Measurements from ENCODE around the gene JAM3. TPM values are rescaled to one million over a fixed set of nuclear protein-coding genes. Genes with fewer than 3 reads are reported as not detected.
A peak's percentile ranks its signal among the peaks of the same experiment; 100 is the strongest.

JAM3 gene
- total RNA-seq, 1 experiment from 2014 or later = 36.5 TPM

GRCh38 chr11:134045799-134046635, 22.9 kb upstream of the JAM3 start:
- peaks cover 32% of the 10 kb centered on the region in 2 experiments for H3K4me1 Mint-ChIP-seq
- DNase-seq = peak; percentile 72
- no peak overlapping the region for H2BK20ac ChIP-seq (ENCODE audit: low read depth, low read length, poor library complexity, severe bottlenecking)
- H3K9me3 ChIP-seq (ENCODE audit: control insufficient read depth, low read depth, low read length) = no peaks in the 10 kb centered on the region
- H3K27me3 Mint-ChIP-seq (ENCODE audit: low read depth) = peaks cover 20% of the 10 kb centered on the region
- H3K36me3 Mint-ChIP-seq (ENCODE audit: insufficient read depth in 1 of 3, low read depth in 3 of 3) = no peaks in the 10 kb centered on the region
- no peaks in the 10 kb centered on the region for H3K27me3 ChIP-seq (ENCODE audit: insufficient read depth, low read length)
- no peaks in the 10 kb centered on the region for H3K9me3 Mint-ChIP-seq
- H3K4me3 Mint-ChIP-seq = peak overlapping the region in 1 of 2 experiments; percentile 22; a peak in 2 of 5 replicates
- no peaks in the 10 kb centered on the region for H3K79me2 ChIP-seq (ENCODE audit: insufficient read depth, low read length)
- no peak overlapping the region for H2BK120ac ChIP-seq (ENCODE audit: low read depth, low read length, poor library complexity, severe bottlenecking)
- H2BK12ac ChIP-seq (ENCODE audit: insufficient read length, low read depth, low read length) = no peak overlapping the region
- no peak overlapping the region for H4K91ac ChIP-seq (ENCODE audit: insufficient read length, low read depth, low read length)
- H3K27ac ChIP-seq (ENCODE audit: insufficient read length, low read depth, low read length) = no peak overlapping the region
- H4K20me1 ChIP-seq (ENCODE audit: control insufficient read depth, insufficient read depth, insufficient read length) = no peaks in the 10 kb centered on the region
- no peak overlapping the region for H3K9ac ChIP-seq (ENCODE audit: extremely low read depth, insufficient read length, low read length)
- H3K4ac ChIP-seq (ENCODE audit: low read depth, low read length) = no peak overlapping the region
- no peak overlapping the region for H3T11ph ChIP-seq (ENCODE audit: low read length)
- no peaks in the 10 kb centered on the region for H3K4me1 ChIP-seq (ENCODE audit: insufficient read depth, low read length)
- H3K23ac ChIP-seq (ENCODE audit: insufficient read length, low read depth, low read length) = no peak overlapping the region
- H3K14ac ChIP-seq (ENCODE audit: insufficient read depth, low read length) = no peak overlapping the region
- H3K27ac Mint-ChIP-seq = peak overlapping the region in 1 of 3 experiments; percentile 27; a peak in 1 of 7 replicates
- WGBS (ENCODE audit: extremely low coverage, insufficient read length, low lambda C conversion rate) = no CpG with 5 or more reads among the region's 25 CpGs
- H2AFZ ChIP-seq (ENCODE audit: low read length) = no peak overlapping the region
- peaks cover 6% of the 10 kb centered on the region for H3K23me2 ChIP-seq (ENCODE audit: insufficient read length, low read depth, low read length, poor library complexity, severe bottlenecking)
- H4K8ac ChIP-seq (replicated peaks; ENCODE audit: insufficient read length, low read depth, low read length) = no peak overlapping the region
- no peak overlapping the region for H3K4me2 ChIP-seq (ENCODE audit: insufficient read depth, insufficient read length, low read length)
- H3K56ac ChIP-seq (ENCODE audit: insufficient read length, low read depth, low read length) = no peak overlapping the region
- H2AK5ac ChIP-seq (ENCODE audit: insufficient read length, low read length) = no peak overlapping the region
- no peak overlapping the region for H4K5ac ChIP-seq (ENCODE audit: insufficient read length, low read depth, low read length)
- peak; percentile 66 for TF ChIP-seq CTCF (conservative IDR thresholded peaks at IDR 0.05)
- H3K18ac ChIP-seq (ENCODE audit: insufficient read length, low read depth, low read length) = no peak overlapping the region
- no peak overlapping the region for H2BK5ac ChIP-seq (ENCODE audit: insufficient read length, low read length)
- no peaks in the 10 kb centered on the region for H3K79me1 ChIP-seq (ENCODE audit: insufficient read depth, low read depth, low read length, poor library complexity, severe bottlenecking)
- no peak overlapping the region for H2BK15ac ChIP-seq (ENCODE audit: low read depth, low read length)

Measured in H9 (cell line).